Upper lobe of right lung (tissue), 1 donor: ENCODE results near the gene GPR17. TPM values are rescaled to one million over a fixed set of nuclear protein-coding genes. Genes with fewer than 3 reads are reported as not detected.
A peak's percentile ranks its signal among the peaks of the same experiment; 100 is the strongest.

Source experiments
- ATAC-seq: fragments of 200-7000 bp; cut with Tn5 transposase; one replicate; pipeline ENCODE4 v1.9.1; 2020; ENCODE audit warnings: mild to moderate bottlenecking, moderate library complexity
- DNase-seq: peaks from one replicate; pipeline ENCODE4 v3.0.0-alpha.2; 2020
- H3K27ac ChIP-seq: fragments of 200-600 bp; one replicate; pipeline ENCODE4 v1.8.0; 2022
- H3K27me3 ChIP-seq: fragments of 200-600 bp; one replicate; pipeline ENCODE4 v1.8.0; 2022; ENCODE audit warnings: mild to moderate bottlenecking
- H3K36me3 ChIP-seq: fragments of 200-600 bp; one replicate; pipeline ENCODE4 v1.8.0; 2022
- H3K4me1 ChIP-seq: fragments of 200-600 bp; one replicate; pipeline ENCODE4 v1.8.0; 2022
- H3K4me3 ChIP-seq: fragments of 200-600 bp; one replicate; pipeline ENCODE4 v1.8.0; 2022; ENCODE audit warnings: mild to moderate bottlenecking
- H3K9me3 ChIP-seq: fragments of 200-600 bp; one replicate; pipeline ENCODE4 v1.8.0; 2022
- intact Hi-C: fragments of 100-400 bp; cut with DNase I; formaldehyde crosslinking; loops from one replicate; pipeline ENCODE4 v1.11.0; 2022
- total RNA-seq: library from RNA; stranded (reverse); fragmentation: NEBNext Ultra II Directional; extraction: Animal tissue kit (Norgen Biotek cat#: 25700); gene quantifications from one replicate; pipeline ENCODE4 v1.2.1, GENCODE V29; 2021
- TF ChIP-seq, protein P1 (sequence below): fragments of 200-600 bp; IDR thresholded peaks from one replicate; pipeline ENCODE4 v1.8.0; 2022; ENCODE audit warnings: antibody characterized with exemption
- donor health status: DM: no; HTN: yes; CAD: no; lungs with severe emphysema.

Gene GPR17
- total RNA-seq, 1 donor from 2014 or later = 0.49 TPM

DNA sequence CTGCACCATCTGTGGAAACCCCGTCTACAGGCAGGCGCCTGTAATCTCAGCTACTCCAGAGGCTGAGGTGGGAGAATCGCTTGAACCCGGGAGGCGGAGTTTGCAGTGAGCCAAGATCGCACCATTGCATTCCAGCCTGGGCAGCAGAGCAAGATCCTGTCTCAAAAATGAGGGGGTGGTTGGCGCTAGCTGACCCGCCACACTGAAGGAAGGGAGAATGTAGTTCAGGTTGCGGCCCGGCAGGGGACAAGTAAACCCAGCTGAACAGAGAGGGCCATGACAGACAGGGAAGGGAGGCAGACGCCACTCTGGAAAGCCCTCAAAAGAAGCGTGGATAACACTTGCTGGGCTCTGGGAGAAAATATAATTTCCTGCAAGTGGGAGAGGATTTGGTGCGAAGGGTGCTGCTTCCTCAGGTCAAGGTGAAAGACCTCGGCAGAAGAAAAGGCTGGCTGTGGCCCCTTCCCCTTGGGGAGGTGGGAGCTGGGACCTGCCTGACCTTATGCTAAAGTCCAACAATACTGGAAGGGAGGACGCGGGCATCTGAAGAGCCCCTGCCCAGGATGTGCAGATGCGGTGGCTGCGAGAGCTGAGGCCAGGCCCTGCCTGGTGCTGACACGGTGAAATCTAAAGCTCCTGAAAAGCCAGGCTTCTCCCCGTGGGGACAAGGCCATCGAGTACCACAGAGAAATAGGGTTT, 51.7 kb downstream of the GPR17 start:
- no peaks in the 10 kb centered on the region for H3K36me3 ChIP-seq
- no peak for DNase-seq
- no peak overlapping the region for H3K27ac ChIP-seq
- peaks cover 14% of the 10 kb centered on the region for H3K4me1 ChIP-seq
- no peak overlapping the region for H3K4me3 ChIP-seq
- TF ChIP-seq, protein P1, sequence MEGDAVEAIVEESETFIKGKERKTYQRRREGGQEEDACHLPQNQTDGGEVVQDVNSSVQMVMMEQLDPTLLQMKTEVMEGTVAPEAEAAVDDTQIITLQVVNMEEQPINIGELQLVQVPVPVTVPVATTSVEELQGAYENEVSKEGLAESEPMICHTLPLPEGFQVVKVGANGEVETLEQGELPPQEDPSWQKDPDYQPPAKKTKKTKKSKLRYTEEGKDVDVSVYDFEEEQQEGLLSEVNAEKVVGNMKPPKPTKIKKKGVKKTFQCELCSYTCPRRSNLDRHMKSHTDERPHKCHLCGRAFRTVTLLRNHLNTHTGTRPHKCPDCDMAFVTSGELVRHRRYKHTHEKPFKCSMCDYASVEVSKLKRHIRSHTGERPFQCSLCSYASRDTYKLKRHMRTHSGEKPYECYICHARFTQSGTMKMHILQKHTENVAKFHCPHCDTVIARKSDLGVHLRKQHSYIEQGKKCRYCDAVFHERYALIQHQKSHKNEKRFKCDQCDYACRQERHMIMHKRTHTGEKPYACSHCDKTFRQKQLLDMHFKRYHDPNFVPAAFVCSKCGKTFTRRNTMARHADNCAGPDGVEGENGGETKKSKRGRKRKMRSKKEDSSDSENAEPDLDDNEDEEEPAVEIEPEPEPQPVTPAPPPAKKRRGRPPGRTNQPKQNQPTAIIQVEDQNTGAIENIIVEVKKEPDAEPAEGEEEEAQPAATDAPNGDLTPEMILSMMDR = no peak
- H3K9me3 ChIP-seq = no peaks in the 10 kb centered on the region
- intact Hi-C loops = no loop called here
- no peak for ATAC-seq
- no peaks in the 10 kb centered on the region for H3K27me3 ChIP-seq

- H3K4me1 ChIP-seq = peaks cover 25% of the 10 kb centered on the region
- no peak overlapping the region for H3K27ac ChIP-seq
- TF ChIP-seq, protein P1 = no peak
- DNase-seq = no peak
- no peak for ATAC-seq
- peaks cover 8% of the 10 kb centered on the region for H3K36me3 ChIP-seq
- H3K27me3 ChIP-seq = no peaks in the 10 kb centered on the region
- no peak overlapping the region for H3K4me3 ChIP-seq
- intact Hi-C loops = no loop called here
- no peaks in the 10 kb centered on the region for H3K9me3 ChIP-seq
These were observed 52.8 kb downstream of the GPR17 start for GRCh38 chr2:127698553-127699355.

DNA sequence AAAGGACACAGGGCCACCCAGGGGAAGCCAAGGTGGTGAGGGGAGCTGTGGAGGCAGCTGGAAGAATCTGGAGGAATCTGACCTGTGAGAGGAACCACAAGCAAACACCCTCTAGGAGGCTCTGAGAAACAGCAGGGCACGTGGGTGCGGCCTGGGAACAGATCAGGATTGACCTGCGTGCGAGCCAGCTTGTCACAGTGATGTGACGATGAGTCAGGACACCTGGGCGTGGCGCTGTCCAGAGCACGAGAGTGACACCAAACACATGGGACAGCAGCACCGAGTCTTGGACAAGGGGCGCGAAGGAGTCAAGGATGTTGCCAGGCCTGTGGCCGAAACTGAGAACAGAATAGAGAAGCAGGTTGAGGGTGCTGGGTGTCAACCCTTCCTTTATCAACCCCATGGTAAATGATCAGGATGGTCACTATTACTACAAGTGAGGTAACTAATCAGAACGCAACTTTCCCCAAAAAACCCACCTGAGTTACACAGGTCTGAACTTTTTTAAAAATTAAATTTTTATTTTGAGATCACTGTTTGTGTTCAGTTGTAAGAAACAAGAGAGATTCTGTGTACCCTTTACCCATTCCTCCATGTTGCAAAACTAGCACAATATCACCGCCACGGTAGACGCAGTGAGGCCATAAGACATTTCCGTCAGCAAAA, 54.7 kb downstream of the GPR17 start:
- H3K4me3 ChIP-seq = peak overlapping the region; percentile 70
- no peaks in the 10 kb centered on the region for H3K9me3 ChIP-seq
- peaks cover 41% of the 10 kb centered on the region for H3K4me1 ChIP-seq
- TF ChIP-seq, protein P1 = no peak
- peak overlapping the region; percentile 98 for H3K27ac ChIP-seq
- intact Hi-C loops = no loop called here
- DNase-seq = peak; percentile 92
- no peaks in the 10 kb centered on the region for H3K27me3 ChIP-seq
- peak; percentile 61 for ATAC-seq
- H3K36me3 ChIP-seq = peaks cover 8% of the 10 kb centered on the region

- Histone ChIP-seq H3K9me3 (no peaks in the 10 kb centered on the region), H3K27ac (peak within 1 kb of the TSS; percentile 98), H3K36me3 (peaks cover 13% of the 10 kb centered on the region), H3K4me3 (peak within 1 kb of the TSS; percentile 70), H3K4me1 (peaks cover 43% of the 10 kb centered on the region), H3K27me3 (no peaks in the 10 kb centered on the region)
- TF ChIP-seq, protein P1 = no peak
- intact Hi-C loops = no loop called here
- ATAC-seq (peak; percentile 89), DNase-seq (peak; percentile 97)
These were observed 55.3 kb downstream of the GPR17 start, which contains the start of gene SFT2D3 for GRCh38 chr2:127701193-127701650. Gene SFT2D3, plus strand, starts transcription at chr2:127701497. Its CDS starts 32 bp downstream, at chr2:127701529.

DNA sequence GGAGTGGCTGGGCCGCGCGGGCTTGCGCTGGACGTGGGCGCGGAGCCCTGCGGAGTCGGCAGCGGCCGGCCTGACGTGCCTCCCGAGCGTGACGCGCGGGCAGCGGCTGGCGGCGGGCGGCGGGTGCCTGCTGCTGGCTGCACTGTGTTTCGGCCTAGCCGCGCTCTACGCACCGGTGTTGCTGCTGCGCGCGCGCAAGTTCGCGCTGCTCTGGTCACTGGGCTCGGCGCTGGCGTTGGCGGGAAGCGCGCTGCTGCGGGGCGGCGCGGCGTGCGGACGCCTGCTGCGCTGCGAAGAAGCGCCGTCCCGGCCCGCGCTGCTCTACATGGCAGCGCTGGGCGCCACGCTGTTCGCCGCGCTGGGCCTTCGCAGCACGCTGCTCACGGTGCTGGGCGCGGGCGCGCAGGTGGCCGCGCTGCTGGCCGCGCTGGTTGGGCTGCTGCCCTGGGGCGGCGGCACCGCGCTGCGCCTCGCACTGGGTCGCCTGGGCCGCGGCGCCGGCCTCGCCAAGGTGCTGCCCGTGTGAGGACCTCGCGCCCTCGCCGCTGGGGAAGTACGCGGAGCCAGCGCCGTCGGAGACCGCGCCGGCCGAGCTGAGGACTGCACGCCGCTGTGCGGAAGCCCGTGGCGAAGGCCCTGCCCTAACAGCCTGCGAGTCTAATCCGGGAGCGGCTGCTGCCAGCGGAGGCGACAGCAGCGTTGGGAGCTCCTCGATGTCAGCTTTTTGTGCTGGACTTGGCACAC, 55.9 kb downstream of the GPR17 start:
- H3K4me1 ChIP-seq = peaks cover 48% of the 10 kb centered on the region
- ATAC-seq (peak; percentile 80), DNase-seq (peak; percentile 92)
- H3K4me3 ChIP-seq = peak overlapping the region; percentile 70
- H3K9me3 ChIP-seq = no peaks in the 10 kb centered on the region
- H3K27ac ChIP-seq = peak overlapping the region; percentile 98
- TF ChIP-seq, protein P1 = peak; percentile 31
- intact Hi-C loops = no loop called here
- H3K27me3 ChIP-seq = no peaks in the 10 kb centered on the region
- peaks cover 19% of the 10 kb centered on the region for H3K36me3 ChIP-seq
